PFSK-1 (cell line): ENCODE results near the gene MRPL1.

Experiments
- FOXP2 ChIP-seq: optimal IDR thresholded peaks from 2 replicates; pipeline ENCODE3; 2011; ENCODE audit warnings: borderline replicate concordance, control low read depth, inconsistent platforms; ENCODE audit not compliant: insufficient read depth; ENCODE audit errors: extremely low read length, extremely low read depth
- POLR2AphosphoS5 ChIP-seq: IDR thresholded peaks from 2 replicates; pipeline ENCODE4 v1.6.1; 2012; ENCODE audit warnings: low read depth, mild to moderate bottlenecking, control low read depth, low read length, moderate library complexity
- SIN3A ChIP-seq: IDR thresholded peaks from 2 replicates; pipeline ENCODE4 v1.6.1; 2012; ENCODE audit warnings: mild to moderate bottlenecking, low read length, moderate library complexity, borderline replicate concordance; ENCODE audit not compliant: insufficient read depth
- TAF1 ChIP-seq: IDR thresholded peaks from 2 replicates; pipeline ENCODE4 v1.6.1; 2012; ENCODE audit warnings: low read length, control low read depth, borderline replicate concordance; ENCODE audit not compliant: insufficient read depth
- TF ChIP-seq, protein P1 (sequence below), 2 experiments: IDR thresholded peaks; 2 replicates each; pipeline versions ENCODE4 v1.6.1 to v1.8.0; 2011 to 2012; ENCODE audit warnings: low read depth in 2 of 2, low read length in 2 of 2, control low read depth in 1 of 2, inconsistent platforms in 1 of 2, mild to moderate bottlenecking in 1 of 2, moderate library complexity in 1 of 2; ENCODE audit not compliant: insufficient read depth in 1 of 2

Gene MRPL1

DNA sequence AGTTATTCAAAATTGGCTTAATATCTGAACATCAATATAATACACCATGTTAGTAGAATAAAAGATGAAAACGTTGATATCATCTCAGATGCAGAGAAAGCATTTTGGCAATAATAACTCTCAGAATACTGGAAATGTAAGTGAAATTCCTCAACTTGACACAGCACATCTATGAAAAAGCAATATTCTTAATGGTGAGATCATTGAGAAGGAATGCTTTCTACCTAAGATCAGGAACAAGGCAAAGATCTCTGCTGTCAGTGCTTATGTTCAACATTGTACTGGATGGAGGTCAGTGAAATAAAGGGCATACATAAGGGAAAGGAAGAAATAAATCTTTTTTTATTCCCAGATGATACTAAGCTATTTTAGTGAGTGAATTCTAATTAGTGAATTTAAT is 40.6 kb downstream of the MRPL1 start:
- no peak for TF ChIP-seq SIN3A
- TF ChIP-seq, protein P1, sequence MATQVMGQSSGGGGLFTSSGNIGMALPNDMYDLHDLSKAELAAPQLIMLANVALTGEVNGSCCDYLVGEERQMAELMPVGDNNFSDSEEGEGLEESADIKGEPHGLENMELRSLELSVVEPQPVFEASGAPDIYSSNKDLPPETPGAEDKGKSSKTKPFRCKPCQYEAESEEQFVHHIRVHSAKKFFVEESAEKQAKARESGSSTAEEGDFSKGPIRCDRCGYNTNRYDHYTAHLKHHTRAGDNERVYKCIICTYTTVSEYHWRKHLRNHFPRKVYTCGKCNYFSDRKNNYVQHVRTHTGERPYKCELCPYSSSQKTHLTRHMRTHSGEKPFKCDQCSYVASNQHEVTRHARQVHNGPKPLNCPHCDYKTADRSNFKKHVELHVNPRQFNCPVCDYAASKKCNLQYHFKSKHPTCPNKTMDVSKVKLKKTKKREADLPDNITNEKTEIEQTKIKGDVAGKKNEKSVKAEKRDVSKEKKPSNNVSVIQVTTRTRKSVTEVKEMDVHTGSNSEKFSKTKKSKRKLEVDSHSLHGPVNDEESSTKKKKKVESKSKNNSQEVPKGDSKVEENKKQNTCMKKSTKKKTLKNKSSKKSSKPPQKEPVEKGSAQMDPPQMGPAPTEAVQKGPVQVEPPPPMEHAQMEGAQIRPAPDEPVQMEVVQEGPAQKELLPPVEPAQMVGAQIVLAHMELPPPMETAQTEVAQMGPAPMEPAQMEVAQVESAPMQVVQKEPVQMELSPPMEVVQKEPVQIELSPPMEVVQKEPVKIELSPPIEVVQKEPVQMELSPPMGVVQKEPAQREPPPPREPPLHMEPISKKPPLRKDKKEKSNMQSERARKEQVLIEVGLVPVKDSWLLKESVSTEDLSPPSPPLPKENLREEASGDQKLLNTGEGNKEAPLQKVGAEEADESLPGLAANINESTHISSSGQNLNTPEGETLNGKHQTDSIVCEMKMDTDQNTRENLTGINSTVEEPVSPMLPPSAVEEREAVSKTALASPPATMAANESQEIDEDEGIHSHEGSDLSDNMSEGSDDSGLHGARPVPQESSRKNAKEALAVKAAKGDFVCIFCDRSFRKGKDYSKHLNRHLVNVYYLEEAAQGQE (IDR thresholded peaks at IDR 0.05; ENCODE audit: insufficient read depth in 1 of 2, low read depth in 2 of 2, low read length in 2 of 2): no peak
- TF ChIP-seq POLR2AphosphoS5: no peak
- TF ChIP-seq TAF1: no peak
- TF ChIP-seq FOXP2: no peak

DNA sequence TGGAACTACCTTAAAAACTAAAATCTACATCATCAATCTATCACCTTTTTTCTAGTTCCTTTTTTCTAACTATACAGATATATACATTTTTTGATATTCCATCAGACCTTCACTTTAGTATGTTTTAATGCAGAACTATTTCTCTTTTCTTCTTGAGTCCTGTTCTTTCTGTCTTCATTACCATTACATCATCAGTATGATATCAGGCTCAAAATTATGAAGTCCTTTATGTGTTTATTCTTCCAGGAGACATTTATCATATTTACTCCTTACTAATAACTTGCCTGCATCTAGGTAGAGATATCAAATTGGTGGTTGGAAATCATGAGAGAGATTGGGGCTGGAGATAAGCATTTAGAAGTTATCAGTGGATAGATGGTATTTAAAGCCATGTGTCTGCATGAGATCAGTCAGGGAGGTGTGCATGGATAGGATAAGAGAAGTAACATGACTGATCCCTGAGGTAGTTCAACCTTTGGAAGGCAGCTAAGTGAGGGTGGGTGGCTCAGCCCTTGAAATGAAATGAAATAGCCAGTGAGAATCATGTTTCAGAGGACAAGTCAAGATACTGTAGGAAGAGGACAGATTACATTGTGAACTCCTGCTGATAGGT is 43.1 kb downstream of the MRPL1 start:
- no peak for TF ChIP-seq FOXP2
- TF ChIP-seq TAF1: no peak
- TF ChIP-seq, protein P1 (IDR thresholded peaks at IDR 0.05; ENCODE audit: insufficient read depth in 1 of 2, low read depth in 2 of 2, low read length in 2 of 2): no peak
- TF ChIP-seq SIN3A: no peak
- TF ChIP-seq POLR2AphosphoS5: no peak

DNA sequence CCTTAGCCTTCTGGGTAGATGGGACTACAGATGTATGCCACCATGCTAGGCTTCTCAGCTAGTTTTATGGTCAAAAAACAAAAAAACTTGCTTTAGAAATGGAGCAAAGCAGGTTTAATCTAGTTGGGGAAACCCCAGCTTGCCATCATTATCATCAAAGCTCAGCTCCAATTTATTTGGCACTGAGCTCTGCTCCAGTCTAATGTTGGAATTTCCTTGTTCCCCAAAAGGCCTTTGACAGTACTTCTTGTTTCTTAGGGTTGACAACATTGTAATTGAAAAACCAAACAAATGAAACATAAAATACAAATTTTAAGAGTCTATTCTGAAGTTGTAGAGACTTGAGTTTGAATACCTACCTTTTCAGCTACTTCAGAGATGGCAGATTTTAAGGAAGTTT is 48.0 kb downstream of the MRPL1 start:
- TF ChIP-seq FOXP2 (no peak), TAF1 (no peak), POLR2AphosphoS5 (no peak), SIN3A (no peak)
- TF ChIP-seq, protein P1 (IDR thresholded peaks at IDR 0.05; ENCODE audit: insufficient read depth in 1 of 2, low read depth in 2 of 2, low read length in 2 of 2): no peak

DNA sequence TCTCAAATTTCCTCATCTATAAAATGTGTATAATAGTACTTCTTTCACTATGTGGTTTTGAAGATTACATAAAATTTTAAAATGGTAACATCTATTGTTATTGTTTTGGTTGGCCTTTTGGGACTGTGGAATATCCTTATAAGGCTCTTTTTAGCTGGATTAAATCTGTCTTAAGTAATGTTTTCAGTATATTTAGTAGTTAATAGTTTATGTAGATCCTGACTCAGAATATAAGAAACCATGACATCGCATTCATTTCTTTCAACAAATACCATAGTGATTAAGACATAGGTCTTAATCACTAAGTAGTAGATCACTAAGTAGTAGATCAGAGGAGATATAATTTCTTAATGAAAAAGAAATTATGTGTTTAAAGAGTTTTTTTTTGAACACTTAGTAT is 48.5 kb downstream of the MRPL1 start:
- TF ChIP-seq POLR2AphosphoS5: no peak
- no peak for TF ChIP-seq SIN3A
- TF ChIP-seq TAF1: no peak
- TF ChIP-seq, protein P1 (IDR thresholded peaks at IDR 0.05; ENCODE audit: insufficient read depth in 1 of 2, low read depth in 2 of 2, low read length in 2 of 2): no peak
- TF ChIP-seq FOXP2: no peak

DNA sequence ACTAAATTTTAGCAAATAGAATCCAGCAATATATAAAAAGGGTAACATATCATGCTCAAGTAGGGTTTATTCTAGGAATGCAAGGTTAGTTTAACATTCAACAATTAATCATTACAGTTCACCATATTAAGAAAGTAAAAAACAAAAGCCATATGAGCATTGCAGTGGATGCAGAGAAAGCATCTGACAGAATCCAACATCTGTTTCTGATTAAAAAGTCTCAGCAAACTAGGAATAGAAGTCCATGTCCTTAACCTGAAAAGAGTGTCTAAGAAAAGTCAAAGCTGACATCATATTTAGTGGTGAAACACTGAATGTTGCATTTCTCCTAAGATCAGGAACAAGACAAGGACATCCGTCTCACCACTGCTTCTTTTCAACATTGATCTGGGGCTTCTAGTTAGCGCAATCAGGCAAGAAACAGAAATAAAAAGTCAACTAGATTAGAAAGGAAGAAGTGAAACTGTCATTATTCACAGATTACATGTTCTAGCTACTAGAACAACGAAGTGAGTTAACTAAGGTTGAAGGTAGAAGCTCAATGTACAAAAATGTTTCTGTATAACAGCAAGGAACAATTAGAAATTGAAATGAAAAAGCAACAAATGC is 49.3 kb downstream of the MRPL1 start:
- TF ChIP-seq, protein P1 (IDR thresholded peaks at IDR 0.05; ENCODE audit: insufficient read depth in 1 of 2, low read depth in 2 of 2, low read length in 2 of 2): no peak
